ENCODE data around the gene NAA10. TPM values are rescaled to one million over a fixed set of nuclear protein-coding genes. Genes with fewer than 3 reads are reported as not detected.

The NAA10 gene
- total RNA-seq, 1 experiment from 2014 or later = 107 TPM

- POLR2A ChIA-PET = no interaction called here
Observed at GRCh38 chrX:153939573-153939972, 4.7 kb upstream of the NAA10 start.

More at GRCh38 chrX:153939573-153939972, 4.7 kb upstream of the NAA10 start:
- H3K27me3 Mint-ChIP-seq (ENCODE audit: low read depth) = no peaks in the 10 kb centered on the region
- peaks cover 19% of the 10 kb centered on the region for H3K4me1 Mint-ChIP-seq
- CTCF ChIA-PET = interaction anchor here (1.1 to 2.1 kb wide), 4 partner anchors 9 to 16 kb away, joined by 4 to 7 read pairs (median 4); partner anchors contain the start of gene ARHGAP4
- TF ChIP-seq MAX (CRISPR knock-in tag; IDR thresholded peaks at IDR 0.05) (no peak), FOXP4 (CRISPR knock-in tag; IDR thresholded peaks at IDR 0.05) (no peak), CBFB (CRISPR knock-in tag; IDR thresholded peaks at IDR 0.05; ENCODE audit: low read depth) (no peak), AR (CRISPR knock-in tag; IDR thresholded peaks at IDR 0.05) (no peak), FOXP1 (CRISPR knock-in tag; IDR thresholded peaks at IDR 0.05; ENCODE audit: borderline replicate concordance) (no peak), MYBL2 (CRISPR knock-in tag; IDR thresholded peaks at IDR 0.05) (no peak), PRDM15 (CRISPR knock-in tag; IDR thresholded peaks at IDR 0.05) (no peak), ATF3 (CRISPR knock-in tag; conservative IDR thresholded peaks at IDR 0.05) (no peak), ZNF512 (CRISPR knock-in tag; IDR thresholded peaks at IDR 0.05; ENCODE audit: borderline replicate concordance) (no peak), ZNF232 (CRISPR knock-in tag; IDR thresholded peaks at IDR 0.05) (no peak), ZNF532 (CRISPR knock-in tag; IDR thresholded peaks at IDR 0.05; ENCODE audit: borderline replicate concordance) (no peak), ATF6 (CRISPR knock-in tag; IDR thresholded peaks at IDR 0.05) (no peak), GABPB1 (CRISPR knock-in tag; IDR thresholded peaks at IDR 0.05) (no peak), JUN (CRISPR knock-in tag; IDR thresholded peaks at IDR 0.05) (no peak), PREB (CRISPR knock-in tag; IDR thresholded peaks at IDR 0.05; ENCODE audit: borderline replicate concordance) (no peak), TCF7 (CRISPR knock-in tag; IDR thresholded peaks at IDR 0.05; ENCODE audit: low read depth) (no peak)
- H3K9me3 Mint-ChIP-seq = no peaks in the 10 kb centered on the region
- H3K4me3 Mint-ChIP-seq = no peak overlapping the region
- H3K36me3 Mint-ChIP-seq = no peaks in the 10 kb centered on the region
- no peak for ATAC-seq
- no peak for DNase-seq (ENCODE audit: low spot score)
- no peak overlapping the region for H3K27ac Mint-ChIP-seq
